ENCODE data around the gene AOPEP.

The AOPEP gene

GRCh38 chr9:94896512-94896911 lies 170.0 kb downstream of the AOPEP start:
- DNase-seq (ENCODE audit: low read depth in 2 of 2): no peak

DNA sequence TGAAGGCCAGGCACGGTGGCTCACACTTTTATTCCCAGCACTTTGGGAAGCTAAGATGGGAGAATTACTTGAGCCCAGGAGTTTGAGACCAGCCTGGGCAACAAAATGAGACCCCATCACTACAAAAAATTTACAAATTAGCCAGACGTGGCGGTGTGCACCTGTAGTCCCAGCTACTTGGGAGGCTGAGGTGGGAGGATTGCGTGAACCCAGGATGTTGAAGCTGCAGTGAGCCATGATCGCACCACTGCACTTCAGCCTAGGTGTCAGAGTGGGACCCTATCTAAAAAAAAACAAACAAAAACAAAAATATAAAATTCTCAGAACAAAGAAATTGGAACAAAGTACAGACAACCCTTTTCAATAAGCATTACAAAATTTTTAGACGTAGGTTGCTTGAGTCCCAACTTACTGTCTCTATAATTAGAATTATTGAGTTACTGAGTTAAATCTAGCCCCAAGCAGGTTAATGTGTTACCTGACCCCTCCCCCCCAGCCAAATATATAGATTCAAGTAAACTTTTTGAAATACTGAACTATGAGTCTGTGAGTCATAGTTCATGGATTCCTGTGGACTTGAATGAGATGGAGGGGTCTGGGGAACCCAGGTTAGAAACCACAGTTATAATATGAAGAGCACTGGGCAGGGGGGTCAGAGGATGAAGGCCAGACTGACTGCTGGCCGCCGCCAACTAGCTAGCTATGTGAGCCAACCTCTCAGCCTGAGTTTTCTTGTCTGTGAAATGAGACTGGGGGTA lies 173.1 kb downstream of the AOPEP start:
- no peak for DNase-seq (ENCODE audit: low read depth in 2 of 2)

DNA sequence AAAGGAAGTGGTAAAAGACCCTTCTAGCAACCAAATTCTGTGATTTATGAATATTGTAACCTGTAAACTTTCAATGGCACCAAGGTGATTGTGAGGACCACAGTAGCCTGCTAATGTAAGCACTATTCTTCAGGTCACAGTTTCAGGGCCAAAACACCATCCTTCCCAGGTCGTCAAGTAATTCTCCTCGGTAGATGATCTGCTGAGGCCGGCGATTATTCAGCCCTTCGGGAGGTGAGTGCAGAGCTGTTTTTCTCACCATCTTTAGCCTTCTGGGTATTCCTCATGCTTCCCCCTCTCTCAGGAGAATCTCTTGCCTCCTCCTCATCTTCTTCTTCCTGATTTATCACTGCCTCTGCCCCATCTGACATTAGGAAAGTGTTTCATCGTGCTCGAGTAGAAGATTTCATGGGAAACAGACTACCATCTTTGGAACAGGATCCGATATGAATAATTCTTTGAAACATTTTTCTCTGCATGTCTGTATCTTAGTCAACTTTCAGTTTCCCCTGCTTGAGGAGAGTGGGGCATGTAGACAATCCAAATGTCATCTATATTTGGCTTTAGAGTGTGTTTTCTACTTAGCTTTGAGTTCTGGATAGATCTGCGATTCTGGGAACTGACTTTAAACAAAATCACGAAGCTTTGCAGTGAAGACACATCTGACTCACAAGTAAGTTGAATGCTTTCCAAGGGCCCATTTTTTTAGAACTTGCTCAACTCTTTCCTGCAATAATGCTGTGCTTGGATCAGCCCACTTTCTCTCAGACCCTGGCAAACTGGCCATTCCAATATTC lies 173.9 kb downstream of the AOPEP start:
- no peak for DNase-seq (ENCODE audit: low read depth in 2 of 2)

GRCh38 chr9:94901019-94901363 lies 174.5 kb downstream of the AOPEP start:
- no peak for DNase-seq (ENCODE audit: low read depth in 2 of 2)

- no peak for DNase-seq (ENCODE audit: low read depth in 2 of 2)
Observed at GRCh38 chr9:94903961-94904421, 177.5 kb downstream of the AOPEP start.

DNA sequence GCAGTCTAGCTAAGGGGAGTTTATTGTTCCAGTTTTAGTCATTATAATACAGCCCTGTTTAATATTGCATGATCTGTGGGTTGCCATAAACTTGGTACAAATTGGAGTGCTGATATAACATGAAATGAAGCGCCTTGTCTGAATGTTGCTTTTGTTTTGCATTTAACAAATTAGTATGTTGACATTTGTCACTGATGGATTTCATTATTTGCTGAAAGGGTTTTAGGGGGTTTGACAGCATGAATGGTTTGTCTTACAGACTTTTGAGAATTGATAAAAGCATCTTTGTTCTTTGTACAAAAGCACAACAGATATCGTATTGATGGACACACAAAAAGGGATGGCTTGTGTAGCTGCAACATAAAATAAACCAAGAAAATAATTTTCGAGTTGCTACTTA lies 178.3 kb downstream of the AOPEP start:
- no peak for DNase-seq (ENCODE audit: low read depth in 2 of 2)

DNA sequence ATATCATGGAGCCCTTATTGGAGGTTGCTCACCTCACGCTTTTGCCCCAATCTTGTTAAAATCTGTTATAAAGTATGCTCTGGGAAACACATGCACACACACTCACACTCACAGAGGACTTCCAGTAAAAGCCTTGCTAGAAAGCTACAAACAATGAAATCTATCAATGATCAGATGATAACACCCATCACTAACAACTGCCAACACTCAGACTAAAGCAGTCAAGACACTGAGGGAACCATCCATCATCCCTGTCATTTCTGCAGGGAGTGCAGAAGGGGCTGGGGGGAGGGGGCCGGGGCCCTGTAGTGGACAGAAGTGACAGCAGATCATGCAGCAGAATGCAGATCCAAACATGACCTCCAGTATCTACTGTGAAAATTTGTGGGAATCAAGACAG lies 179.1 kb downstream of the AOPEP start:
- no peak for DNase-seq (ENCODE audit: low read depth in 2 of 2)

- no peak for DNase-seq (ENCODE audit: low read depth in 2 of 2)
Observed at GRCh38 chr9:94906181-94906580, 179.7 kb downstream of the AOPEP start.

GRCh38 chr9:94906713-94907112 lies 180.2 kb downstream of the AOPEP start:
- DNase-seq (ENCODE audit: low read depth in 2 of 2): no peak

GRCh38 chr9:94907264-94907936 lies 180.9 kb downstream of the AOPEP start:
- DNase-seq (ENCODE audit: low read depth in 2 of 2): no peak

DNA sequence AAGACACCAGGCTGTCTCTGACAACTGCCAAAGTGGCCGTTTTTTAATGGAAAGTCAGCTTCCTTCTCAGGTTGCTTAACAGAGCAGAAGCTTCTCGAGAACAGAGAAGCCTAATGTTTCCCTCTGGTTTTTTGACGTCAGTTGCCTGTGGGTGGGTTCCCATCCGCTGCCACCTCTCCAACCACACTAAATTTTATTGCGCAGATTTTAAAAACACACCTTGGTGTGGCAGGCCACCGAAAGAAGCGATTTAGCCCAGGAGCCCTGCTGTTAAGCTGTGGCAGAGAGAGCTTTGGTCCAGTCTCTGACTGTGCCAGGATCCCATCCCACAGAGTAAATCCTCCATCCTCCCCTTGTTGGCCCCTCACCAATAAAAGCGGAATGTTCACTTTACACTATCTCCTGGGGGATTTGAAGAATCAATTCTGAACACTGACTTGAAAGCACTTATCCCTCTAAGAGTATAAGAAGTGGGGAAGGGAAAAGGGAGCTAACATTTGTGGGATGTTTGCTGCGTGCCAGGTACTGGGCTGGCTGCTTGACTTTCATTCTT lies 181.6 kb downstream of the AOPEP start:
- no peak for DNase-seq (ENCODE audit: low read depth in 2 of 2)

- no peak for DNase-seq (ENCODE audit: low read depth in 2 of 2)
Observed at GRCh38 chr9:94908583-94909249, 182.2 kb downstream of the AOPEP start.

- no peak for DNase-seq (ENCODE audit: low read depth in 2 of 2)
Observed at GRCh38 chr9:94909250-94909894, 182.9 kb downstream of the AOPEP start.

- no peak for DNase-seq (ENCODE audit: low read depth in 2 of 2)
Observed at GRCh38 chr9:94909965-94910730, 183.6 kb downstream of the AOPEP start.

- DNase-seq (ENCODE audit: low read depth in 2 of 2): no peak
Observed at GRCh38 chr9:94911211-94911610, 184.7 kb downstream of the AOPEP start.

GRCh38 chr9:94911986-94912635 lies 185.6 kb downstream of the AOPEP start:
- no peak for DNase-seq (ENCODE audit: low read depth in 2 of 2)

DNA sequence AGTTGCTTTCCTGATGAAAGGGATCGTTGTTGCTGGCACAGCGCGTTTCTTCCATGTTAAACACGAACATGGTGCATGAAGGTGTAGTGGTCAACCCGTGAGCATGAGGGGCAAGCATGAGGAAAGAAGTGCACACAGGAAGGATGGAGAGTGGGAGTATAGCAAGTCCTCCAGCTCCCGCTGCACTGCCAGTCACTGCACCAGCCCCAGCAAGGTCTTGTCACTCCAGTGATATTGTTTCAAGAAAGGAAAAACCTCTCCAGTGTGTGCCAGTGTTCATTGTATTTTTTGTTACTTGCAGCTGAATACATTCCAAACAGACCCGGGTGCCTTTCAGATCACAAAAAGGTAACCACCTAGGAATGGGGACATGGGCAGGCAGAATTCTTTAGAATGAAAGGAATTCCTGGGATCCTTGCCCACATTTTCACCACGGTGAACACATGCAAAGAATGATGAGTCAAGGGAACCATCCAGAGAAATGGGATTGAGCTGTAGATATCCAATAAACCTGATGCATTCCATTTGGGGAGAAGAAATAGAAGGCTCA lies 186.3 kb downstream of the AOPEP start:
- no peak for DNase-seq (ENCODE audit: low read depth in 2 of 2)

- DNase-seq (ENCODE audit: low read depth in 2 of 2): no peak
Observed at GRCh38 chr9:94913550-94913949, 187.1 kb downstream of the AOPEP start.
